ENCODE data around the gene SBNO2. TPM values are rescaled to one million over a fixed set of nuclear protein-coding genes. Genes with fewer than 3 reads are reported as not detected.

Gene SBNO2
- total RNA-seq, 6 donors from 2014 or later: 44.8 to 159 (median 106) TPM

GRCh38 chr19:1082928-1083816, 90.9 kb downstream of the SBNO2 start:
- peak overlapping the region in 2 of 4 donors; percentile 67 to 75 for H3K27ac ChIP-seq
- DNase-seq: peak in 1 of 2 donors; percentile 60
- no peak for ATAC-seq (ENCODE audit: low FRiP score in 2 of 2)
- H3K27me3 ChIP-seq: no peaks in the 10 kb centered on the region
- peaks cover 7 to 38% (median 15%) of the 10 kb centered on the region in 4 donors for H3K4me1 ChIP-seq
- 86 to 88% methylated on average over 37 to 58 of the region's 59 CpGs for WGBS, 2 donors
- H3K9me3 ChIP-seq: no peaks in the 10 kb centered on the region
- H3K36me3 ChIP-seq: peaks cover 8 to 94% (median 83%) of the 10 kb centered on the region in 4 donors
- TF ChIP-seq CTCF (IDR thresholded peaks at IDR 0.05): no peak
- TF ChIP-seq EP300 (IDR thresholded peaks at IDR 0.05): no peak
- TF ChIP-seq POLR2A (IDR thresholded peaks at IDR 0.05): no peak
- TF ChIP-seq POLR2AphosphoS5 (IDR thresholded peaks at IDR 0.05): no peak
- peak overlapping the region in 3 of 4 donors; percentile 27 to 38 (median 34) for H3K4me3 ChIP-seq

GRCh38 chr19:1082165-1082927, 91.7 kb downstream of the SBNO2 start:
- peak overlapping the region in 2 of 4 donors; percentile 67 to 75 for H3K27ac ChIP-seq
- DNase-seq: peak; percentile 93 to 95
- no peaks in the 10 kb centered on the region for H3K27me3 ChIP-seq
- H3K4me1 ChIP-seq: peaks cover 10 to 39% (median 20%) of the 10 kb centered on the region in 4 donors
- TF ChIP-seq CTCF (IDR thresholded peaks at IDR 0.05) (no peak), POLR2AphosphoS5 (IDR thresholded peaks at IDR 0.05) (peak in 1 of 2 donors; percentile 2)
- 45 to 73% methylated on average over 32 to 48 of the region's 51 CpGs for WGBS, 2 donors
- peak overlapping the region in 3 of 4 donors; percentile 27 to 38 (median 34) for H3K4me3 ChIP-seq
- ATAC-seq (ENCODE audit: low FRiP score in 2 of 2): peak; percentile 77 to 93
- peaks cover 8 to 90% (median 80%) of the 10 kb centered on the region in 4 donors for H3K36me3 ChIP-seq
- H3K9me3 ChIP-seq: no peaks in the 10 kb centered on the region

- H3K9me3 ChIP-seq: no peaks in the 10 kb centered on the region
- 79 to 92% methylated on average over 25 to 50 of the region's 58 CpGs for WGBS, 2 donors
- H3K4me1 ChIP-seq: peaks cover 17 to 43% (median 27%) of the 10 kb centered on the region in 4 donors
- H3K27ac ChIP-seq: peak overlapping the region in 3 of 4 donors; percentile 57 to 75 (median 67)
- ATAC-seq (ENCODE audit: low FRiP score in 2 of 2) (no peak), DNase-seq (peak in 1 of 2 donors; percentile 95)
- no peaks in the 10 kb centered on the region for H3K27me3 ChIP-seq
- peaks cover 6 to 84% (median 74%) of the 10 kb centered on the region in 4 donors for H3K36me3 ChIP-seq
- TF ChIP-seq EP300 (IDR thresholded peaks at IDR 0.05): no peak
- no peak for TF ChIP-seq POLR2A (IDR thresholded peaks at IDR 0.05)
- H3K4me3 ChIP-seq: peak overlapping the region in 3 of 4 donors; percentile 19 to 22 (median 20)
These were observed 92.5 kb downstream of the SBNO2 start for GRCh38 chr19:1081301-1082164.

- ATAC-seq (ENCODE audit: low FRiP score in 2 of 2) (no peak), DNase-seq (peak in 1 of 2 donors; percentile 86)
- Histone ChIP-seq H3K27ac (no peak overlapping the region), H3K27me3 (no peaks in the 10 kb centered on the region), H3K36me3 (peaks cover 5 to 74% (median 65%) of the 10 kb centered on the region in 4 donors), H3K4me3 (no peak overlapping the region), H3K9me3 (no peaks in the 10 kb centered on the region), H3K4me1 (peaks cover 26 to 52% (median 34%) of the 10 kb centered on the region in 4 donors)
- WGBS, 2 donors: 93 to 97% methylated on average over 25 to 40 of the region's 50 CpGs
- TF ChIP-seq CTCF (IDR thresholded peaks at IDR 0.05): no peak
- TF ChIP-seq POLR2AphosphoS5 (IDR thresholded peaks at IDR 0.05): no peak
- TF ChIP-seq POLR2A (IDR thresholded peaks at IDR 0.05): no peak
- TF ChIP-seq EP300 (IDR thresholded peaks at IDR 0.05): no peak
These were observed 93.5 kb downstream of the SBNO2 start for GRCh38 chr19:1080360-1081161.
